ENCODE data around the gene RNF32.
"Not testable (repeated sequence)": the region's sequence is repeated elsewhere in the genome, so short reads cannot be mapped to it uniquely, and the experiment has no call there.

The RNF32 gene

DNA sequence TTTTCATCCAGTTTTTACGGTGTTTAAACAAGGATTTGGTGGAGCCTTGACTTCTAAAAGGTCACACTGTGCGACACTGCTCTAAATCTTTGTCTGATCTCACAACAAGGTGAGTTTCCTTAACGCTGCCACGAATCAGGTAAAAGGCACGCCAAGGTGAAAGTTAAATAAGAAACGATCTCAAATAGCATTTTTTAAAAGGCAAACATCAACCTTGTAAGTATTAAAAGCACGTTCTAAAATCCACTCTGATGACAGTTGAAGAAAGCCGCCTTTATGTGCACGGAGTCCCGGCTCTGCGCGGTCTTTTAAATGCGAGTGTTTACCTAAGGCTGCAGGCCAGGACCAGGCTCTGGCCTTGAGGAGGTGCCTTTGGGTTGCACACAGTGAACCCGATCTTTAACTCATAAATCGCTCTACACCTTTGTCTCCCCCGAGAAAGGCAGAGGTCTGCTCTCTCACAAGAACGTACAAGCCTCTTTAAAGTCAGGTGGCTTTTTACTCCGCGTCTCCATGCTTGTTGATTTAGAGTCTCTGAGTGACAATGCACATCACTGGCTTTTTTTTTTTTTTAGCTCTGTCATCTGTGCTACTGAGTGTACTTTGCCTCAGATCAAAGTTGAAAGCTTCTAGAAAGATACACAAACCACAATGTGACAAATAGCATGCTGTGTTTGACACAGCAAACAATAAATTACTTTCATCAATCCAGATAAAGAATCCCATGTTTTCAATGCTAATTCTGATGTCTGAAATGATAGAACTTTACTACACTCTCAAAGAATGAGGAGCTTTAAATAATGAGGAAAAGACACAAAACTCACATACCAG is 25.9 kb upstream of the RNF32 start:
- no peak for DNase-seq

DNA sequence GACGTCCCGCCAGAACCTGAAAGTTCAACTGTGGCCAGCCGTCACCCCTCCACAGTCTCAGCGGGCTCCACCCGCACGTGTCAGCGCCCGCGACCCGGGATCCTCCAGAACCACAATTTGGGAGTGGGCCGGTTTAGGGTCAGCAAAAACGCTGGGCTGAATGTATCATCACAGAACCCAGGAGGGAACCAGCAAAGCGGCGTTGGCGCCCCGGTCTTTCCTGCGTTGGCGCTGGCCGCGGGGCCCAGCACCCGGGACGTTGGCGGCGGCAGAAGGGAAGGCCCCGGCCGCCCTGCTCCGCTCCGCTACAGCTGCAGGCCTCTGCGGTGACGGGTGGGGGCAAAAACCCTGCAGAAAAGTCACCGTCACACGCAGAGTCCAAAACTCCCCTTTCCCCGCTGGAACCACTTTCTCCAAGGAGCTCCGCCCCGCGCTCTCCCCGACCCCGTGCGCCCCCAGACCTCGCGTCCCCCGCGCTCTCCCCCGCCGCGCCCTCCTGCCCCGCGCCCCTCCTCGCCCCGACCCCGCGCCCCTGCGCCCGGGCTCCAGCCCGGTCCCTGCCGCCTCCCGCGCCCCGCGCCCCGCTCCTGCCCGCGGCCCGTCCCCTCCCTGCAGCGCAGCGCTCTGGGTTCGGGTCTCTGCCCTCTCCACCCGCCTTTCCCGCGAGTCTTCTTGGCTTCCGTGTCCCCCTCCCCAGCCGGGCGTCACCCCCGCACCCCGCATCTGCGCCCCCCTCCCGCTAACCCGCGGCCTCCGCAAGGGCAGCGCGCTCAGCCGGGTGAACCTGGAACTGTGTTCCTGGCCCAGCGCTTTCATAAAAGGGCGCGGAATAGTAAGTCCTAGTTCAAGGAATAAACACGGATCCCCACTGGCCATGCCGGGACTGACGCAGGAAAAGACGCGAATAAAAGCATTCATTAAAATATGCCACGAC is 24.0 kb upstream of the RNF32 start:
- DNase-seq = no peak

DNA sequence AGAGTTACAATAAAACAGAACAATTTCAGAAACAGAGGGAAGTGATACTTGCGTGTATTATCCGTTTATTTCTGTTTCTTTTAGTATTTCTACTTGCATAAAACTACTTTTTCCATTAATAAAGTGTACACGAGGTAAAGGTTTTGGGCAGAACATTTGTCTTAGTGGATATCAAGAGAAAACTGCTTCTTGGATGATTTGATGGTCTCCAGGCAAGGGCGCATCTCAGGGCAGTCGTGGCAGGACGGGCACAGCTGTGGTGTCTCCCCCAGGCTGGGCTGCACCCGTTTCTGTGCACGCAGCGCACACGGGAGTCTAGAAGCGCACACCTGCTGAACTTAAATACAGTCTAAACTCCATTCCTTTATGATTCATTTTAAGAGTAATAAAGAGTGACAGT is 23.4 kb upstream of the RNF32 start:
- no peak for DNase-seq

DNA sequence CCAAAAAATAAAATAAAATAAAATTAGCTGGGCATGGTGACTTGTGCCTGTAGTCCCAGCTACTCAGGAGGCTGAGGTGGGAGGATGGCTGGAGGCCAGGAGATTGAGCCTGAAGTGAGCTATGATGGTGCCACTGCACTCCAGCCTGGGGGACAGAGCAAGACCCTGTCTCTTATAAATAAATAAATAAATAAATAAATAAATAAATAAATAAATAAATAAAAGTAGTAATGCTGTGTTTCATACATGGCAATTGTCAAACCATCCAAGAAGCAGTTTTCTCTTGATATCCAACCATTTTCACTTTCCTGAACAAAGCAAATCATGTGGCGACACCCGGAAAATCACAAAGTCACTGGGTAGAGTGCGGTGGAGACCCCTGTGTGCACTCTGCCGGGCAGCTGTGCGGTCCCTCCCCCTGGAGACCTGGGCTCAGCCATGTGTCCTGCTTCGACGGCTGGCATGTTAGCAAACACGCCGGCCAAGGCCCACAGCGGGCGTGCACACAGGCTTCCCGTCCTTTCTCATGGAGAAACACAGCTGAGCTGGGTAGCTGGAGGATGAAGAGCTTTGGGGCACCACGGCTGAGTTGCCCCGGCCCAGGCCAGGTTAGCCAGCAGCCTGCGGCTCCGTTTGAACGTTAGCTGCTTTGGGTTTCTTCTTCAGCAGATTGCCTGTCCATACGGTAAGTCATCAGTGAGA is 22.3 kb upstream of the RNF32 start:
- DNase-seq = no peak

DNA sequence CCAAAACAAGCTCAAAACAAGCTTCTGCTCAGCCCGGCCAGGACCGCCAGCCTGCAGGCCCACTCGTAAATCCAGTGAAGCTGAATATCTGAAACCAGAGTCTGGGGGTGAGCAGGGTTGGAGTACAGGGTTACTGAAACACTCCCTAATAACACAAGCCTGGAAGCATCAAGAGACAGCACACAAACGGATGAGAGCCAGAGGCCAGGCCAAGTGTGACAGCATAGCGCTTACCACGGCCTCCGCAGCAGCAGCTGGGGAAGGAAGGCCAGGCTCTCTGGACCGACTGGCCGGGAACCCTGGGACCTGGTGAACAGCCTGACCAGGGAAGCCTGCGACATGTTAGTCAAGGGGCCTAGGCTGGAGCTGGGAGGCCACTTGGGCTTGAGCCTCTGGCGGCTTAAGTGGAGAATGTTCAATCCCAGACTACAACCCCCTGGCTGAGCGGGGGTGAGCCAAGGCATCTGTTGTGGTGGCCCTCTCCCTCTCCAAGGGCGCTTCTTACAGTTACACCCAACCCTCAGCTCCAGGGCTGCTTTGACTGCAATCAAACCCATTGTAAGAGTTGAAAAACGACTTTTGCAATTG is 21.7 kb upstream of the RNF32 start:
- DNase-seq = no peak

DNA sequence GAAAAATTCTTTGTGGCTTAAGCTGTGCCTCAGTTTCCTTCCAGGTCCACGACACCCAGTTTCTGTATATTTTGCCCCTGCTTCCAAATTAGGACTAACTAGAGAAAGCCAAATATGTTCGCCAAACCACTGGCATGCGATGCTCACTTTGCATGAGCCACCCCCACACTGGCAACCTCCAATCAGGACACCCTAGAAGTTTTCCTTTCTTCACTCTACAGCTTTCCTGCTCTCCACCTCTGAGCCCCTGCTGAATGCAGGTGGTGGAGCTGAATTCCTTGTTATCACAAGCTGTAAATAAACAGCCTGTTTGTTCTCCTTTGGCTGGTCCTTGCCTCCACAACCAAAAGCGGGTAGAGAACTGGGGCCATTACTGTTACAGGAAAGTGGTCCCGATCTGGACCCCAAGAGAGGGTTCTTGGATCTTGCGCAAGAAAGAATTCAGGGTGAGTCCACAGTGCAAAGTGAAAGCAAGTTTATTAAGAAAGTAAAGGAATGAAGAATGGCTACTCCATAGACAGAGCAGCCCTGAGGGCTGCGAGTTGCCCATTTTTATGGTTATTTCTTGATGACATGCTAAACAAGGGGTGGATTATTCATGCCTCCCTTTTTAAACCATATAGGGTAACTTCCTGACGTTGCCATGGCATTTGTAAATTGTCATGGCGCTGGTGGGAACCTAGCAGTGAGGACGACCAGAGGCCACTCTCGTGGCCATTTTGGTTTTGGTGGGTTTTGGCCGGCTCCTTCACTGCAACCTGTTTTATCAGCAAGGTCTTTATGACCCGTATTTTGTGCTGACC is 20.9 kb upstream of the RNF32 start:
- DNase-seq = not testable (repeated sequence)

DNA sequence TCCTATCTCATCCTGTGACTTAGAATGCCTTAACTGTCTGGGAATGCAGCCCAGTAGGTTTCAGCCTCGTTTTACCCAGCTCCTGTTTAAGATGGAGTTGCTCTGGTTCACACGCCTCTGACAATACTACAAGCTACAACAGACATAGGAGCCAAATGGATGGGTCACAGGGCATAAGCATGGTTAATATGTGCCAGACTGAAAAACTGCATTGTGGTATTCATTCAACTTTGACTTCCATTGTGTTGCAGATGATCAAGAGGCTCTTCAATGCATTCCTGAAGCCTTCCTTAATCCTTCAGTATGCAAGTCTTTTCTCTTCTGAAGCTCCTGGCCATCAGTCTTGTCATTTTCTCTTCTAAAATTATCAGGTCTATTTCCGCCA is 20.3 kb upstream of the RNF32 start:
- no peak for DNase-seq

DNA sequence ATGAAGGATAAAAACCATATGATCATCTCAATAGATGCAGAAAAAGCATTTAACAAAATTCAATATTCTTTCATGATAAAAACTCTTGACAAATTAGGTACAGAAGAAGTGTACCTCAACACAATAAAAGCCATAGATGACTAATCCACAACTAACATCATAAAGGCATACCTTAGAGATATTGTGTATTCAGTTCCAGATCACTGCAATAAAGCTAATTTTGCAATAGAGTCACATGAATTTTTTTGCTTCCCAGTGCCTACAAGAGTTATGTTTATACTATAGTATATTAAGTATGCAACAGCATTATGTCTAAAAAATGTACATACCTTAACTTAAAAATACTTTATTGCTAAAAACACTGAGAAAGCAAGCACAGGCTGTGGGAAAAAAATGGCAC is 18.9 kb upstream of the RNF32 start:
- DNase-seq = no peak

DNA sequence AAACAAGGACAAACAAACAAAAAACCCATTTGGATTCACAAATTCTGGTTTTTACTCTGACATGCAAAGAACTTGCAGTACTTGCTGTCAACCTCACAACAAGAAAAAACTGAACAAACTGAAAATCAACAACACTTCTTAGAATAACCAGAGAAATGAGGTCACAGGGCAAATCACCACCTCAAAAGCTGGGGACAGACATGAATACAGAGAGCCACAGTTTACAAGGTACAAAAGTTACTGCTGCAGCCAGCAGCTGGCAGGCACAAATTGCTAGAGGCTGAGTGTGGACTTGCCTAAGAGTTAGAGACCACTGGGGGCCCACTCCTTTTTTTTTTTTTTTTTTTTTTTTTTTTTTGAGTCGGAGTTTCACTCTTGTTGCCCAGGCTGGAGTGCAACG is 15.0 kb upstream of the RNF32 start:
- DNase-seq = no peak

DNA sequence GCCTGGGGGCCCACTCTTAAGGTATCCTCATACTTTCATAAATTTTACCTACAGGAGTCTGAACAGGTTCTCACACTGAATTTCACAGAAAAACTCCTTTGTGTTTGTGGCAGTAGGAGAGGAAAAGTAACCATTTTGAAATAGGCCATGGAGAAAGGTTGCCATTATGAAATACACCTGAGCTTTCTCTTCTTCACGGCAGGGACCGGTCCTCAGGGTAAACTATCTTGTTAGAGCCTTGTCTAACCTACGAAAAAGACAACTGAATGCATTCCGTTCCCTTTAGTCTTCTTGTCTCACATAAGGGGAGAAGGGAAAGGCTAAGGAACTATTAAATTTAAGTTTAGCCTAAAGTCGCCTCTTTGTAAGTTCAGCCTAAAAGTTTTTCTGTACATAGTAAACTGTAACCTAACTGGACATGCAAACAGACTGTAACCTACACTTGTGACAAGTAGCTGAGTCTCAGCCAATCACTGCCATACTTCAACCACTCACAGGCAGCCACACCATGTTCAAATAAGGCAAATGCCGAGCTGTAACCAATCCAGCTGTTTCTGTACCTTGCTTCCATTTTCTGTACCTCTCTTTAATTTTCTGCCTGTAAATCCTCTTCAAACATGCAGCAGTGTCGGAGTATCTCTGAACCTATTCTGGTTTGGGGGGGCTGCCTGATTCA is 14.2 kb upstream of the RNF32 start:
- no peak for DNase-seq

DNA sequence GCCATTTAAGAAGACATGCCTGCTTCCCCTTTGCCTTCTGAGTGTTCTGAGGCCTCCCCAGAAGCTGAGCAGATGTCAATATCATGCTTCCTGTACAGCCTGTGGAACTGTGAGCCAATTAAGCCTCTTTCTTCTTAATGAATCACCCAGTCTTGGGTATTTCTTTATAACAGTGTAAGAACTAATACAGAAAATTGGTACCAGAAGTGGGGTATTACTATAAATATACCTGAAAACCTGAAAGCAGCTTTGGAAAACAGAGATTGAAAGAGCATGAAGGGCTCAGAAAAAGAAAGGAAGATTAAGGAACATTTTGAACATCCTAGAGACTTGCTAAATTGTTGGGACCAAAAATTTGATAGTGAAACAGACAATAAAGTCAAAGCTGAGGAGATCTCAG is 12.0 kb upstream of the RNF32 start:
- no peak for DNase-seq

DNA sequence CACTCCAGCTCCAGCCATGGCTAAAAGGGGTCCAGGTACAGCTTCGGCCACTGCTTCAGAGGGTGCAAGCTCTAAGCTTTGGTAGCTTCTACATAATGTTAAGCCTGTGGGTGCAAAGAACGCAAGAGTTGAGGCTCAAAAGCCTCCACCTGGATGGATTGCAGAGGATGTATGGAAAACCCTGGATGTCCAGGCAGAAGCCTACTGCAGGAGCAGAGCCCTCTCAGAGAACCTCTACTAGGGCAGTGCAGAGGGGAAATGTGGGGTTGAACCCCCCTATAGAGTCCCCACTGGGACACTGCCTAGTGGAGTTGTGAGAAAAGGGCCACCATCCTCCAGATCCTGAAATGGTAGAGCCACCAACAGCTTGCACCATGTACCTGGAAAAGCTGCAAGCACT is 10.7 kb upstream of the RNF32 start:
- no peak for DNase-seq

DNA sequence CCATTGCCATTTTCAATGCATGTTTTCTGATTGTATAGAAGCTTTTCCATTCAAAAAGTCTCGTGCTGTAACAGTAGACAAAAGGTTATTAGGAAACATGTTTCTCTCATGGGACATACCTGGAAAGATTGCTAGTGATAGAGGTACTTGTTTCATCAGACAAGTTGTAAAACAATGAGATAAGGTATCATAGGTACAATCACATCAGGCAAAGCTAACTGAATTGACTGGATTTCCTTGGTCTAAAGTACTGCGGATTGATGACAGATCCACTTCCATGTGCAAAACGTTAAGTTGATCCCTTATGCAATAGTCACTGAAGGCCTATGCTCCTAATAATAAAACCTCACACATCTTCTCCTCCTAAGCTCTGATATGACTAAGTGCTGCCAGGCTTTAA is 6.5 kb upstream of the RNF32 start:
- no peak for DNase-seq

DNA sequence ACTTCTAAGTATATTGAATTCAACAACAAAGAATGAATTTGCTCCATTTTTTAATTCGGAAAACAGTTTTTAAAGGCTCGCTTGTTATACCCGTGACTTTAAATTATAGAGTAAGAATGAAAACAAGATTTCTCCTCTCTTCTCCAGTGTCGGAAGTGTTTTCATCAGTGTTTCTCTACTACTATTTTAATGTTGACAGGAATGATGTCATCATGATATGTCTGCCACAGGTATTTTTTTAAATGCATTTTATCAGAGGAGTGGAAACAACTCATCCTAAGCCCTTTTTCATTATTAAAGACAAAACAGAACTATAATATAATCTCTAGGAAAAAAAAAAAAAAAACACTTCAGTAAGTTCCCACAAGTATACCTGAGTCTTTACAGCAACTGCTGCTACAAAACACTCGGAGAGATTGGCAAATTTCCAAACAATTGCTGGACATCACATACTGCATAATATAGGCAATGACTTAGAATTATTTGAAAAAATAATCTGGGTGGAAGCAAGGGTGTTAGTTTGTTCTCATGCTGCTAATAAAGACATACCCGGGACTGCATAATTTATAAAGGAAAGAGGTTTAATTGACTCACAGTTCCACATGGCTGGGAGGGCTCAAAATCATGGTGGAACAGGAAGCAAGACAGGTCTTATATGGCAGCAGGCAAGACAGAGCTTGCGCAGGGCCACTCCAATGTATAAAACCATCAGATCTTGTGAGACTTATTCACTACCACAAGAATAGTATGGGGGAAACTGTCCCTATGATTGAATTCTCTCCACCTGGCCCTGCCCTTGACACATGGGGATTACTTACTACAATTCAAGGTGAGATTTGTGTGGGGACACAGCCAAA is 4.8 kb upstream of the RNF32 start:
- no peak for DNase-seq

DNA sequence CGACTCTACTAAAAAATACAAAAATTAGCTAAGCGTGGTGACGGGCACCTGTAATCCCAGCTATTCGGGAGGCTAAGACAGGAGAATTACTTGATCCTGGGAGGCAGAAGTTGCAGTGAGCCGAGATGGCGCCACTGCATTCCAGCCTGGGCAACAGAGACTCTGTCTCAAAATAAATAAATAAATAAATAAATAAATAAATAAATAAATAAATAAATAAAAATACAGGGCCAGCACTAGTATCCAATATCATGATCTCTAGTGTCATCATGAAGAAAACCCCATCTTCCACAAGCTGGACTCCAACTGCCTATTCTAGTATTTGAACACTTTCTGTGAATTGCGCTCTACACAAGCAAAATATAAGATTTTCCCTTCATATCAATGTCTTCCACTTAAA is 3.5 kb upstream of the RNF32 start:
- DNase-seq = not testable (repeated sequence)

DNA sequence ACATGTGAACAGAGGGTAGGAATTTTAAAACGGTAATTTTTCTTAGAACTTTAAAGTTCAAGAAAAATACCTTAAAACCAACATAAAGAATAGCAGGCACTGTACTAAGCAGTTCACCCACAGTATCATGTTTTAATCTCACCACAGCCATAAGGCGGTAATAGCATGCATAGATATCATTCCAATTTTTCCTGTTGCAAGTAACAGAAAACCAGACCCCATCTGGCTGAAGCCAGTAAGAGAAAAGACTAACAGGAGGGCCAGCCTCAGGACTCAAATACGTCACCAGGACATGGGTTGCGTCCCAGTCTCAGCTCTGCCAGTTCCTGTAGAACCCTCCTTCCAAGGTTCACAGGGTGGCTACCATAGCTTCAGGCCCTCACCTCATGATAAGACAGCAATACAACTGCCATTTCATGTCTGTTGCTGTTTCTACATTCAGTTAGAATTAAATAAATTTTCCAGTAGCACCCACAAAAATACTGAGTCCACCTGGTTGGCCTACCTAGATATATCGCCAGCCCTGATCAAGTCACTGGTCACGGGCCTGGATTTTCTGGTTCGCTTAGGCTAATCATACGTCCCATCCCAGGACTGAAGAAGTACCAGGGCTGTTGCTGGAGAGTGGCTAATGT is 2.0 kb upstream of the RNF32 start:
- no peak for DNase-seq

DNA sequence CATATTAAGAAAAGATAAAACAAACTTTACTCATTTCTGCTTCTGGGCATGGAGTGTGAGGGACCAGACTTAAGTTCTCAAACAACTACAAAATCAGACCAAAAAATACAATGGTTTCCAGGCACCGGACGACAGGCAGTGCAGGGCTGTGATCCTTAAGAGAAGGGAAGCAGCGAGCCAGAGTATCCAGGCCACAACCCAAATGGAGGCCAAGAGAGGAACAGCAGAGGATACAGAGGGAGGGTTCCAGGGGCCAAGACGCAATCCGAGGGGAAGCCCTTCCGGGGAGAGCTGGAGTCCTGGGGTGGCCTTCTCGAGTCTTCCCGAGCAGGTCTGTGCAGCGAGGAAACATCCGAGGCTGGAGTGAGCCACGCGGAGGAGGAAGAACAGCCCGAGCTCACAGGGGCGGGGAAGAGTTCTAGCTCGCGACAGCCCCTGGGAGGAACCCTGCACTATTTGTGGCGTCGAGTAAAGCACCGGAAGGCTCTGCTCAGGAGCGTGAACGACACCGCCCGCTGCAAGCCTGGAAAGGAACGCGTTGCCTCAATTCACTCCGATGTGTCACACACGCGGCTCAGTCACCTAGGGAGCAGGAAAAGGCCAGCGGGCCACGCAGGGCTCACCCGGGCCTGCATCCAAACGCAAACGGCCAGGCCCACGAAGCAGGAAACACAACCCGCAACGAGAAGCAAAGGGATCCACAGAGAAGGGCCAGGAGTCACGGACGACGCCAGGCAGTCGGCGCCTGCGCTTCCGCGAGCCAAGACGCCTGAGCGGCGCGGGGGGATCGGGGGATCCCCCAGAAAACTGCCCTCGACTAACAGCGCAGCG is 933 bp upstream of the RNF32 start:
- DNase-seq = no peak

DNA sequence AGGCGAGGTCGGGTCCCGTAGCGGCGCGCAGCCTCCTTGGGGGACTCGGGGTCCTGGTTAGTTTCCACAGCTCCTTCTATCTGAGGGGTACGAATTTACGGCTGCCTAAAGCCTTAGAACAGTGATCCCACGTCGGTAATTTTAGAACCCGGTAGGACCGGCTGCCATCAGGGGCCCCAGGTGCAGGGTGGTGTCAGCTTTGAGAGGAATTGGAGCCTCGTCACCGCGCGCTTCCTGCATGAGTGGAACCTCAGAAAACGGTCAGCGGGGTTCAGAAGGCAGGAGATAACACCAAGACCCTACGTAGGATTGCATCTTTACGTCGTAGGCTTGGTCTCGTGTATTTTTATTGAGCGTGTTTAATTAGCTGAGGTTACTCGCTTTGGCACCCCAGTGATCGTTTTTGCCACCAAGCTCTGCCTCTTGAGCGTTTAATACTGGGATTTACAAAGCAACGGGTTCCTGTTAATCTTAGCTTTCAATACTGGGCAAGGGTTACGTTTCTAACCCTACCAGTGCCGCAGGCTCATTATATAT is 443 bp downstream of the RNF32 start:
- peak; percentile 54 for DNase-seq
